Panc1 (cell line): ENCODE data around the gene NTM. TPM values are rescaled to one million over a fixed set of nuclear protein-coding genes. Genes with fewer than 3 reads are reported as not detected.

Experiments
- ATAC-seq: fragments of 200-7000 bp; cut with Tn5 transposase; 2 replicates; pipeline ENCODE4 v1.9.1; 2020; ENCODE audit warnings: mild to moderate bottlenecking, moderate library complexity
- BruUV-seq: library from RNA; stranded (reverse); fragments of 400-500 nt; replicated peaks from 2 replicates; lab custom pipeline; 2021; lab: Mats Ljungman, UMichigan
- CTCF ChIA-PET: fragments of 300-600 bp; sonication (Branson Sonifier 250); formaldehyde crosslinking; loops from one replicate; lab custom pipeline; 2022; ENCODE audit warnings: antibody characterized with exemption; lab: Charles Lee
- POLR2A ChIA-PET: fragments of 300-600 bp; sonication (Branson Sonifier 250); formaldehyde crosslinking; loops from one replicate; lab custom pipeline; 2022; ENCODE audit warnings: antibody characterized with exemption; lab: Charles Lee
- DNase-seq: peaks from one replicate; pipeline ENCODE4 v3.0.0-alpha.2; 2010; ENCODE audit warnings: low read depth, low spot score
- H3K27ac ChIP-seq: 2 replicates; pipeline ENCODE4 v1.5.1; 2011; ENCODE audit warnings: mild to moderate bottlenecking, low read length, inconsistent platforms
- H3K27me3 ChIP-seq: fragments of 200-500 bp; sonication (Bioruptor generic); 2 replicates; pipeline ENCODE4 v1.6.0; 2014; ENCODE audit warnings: low read length, inconsistent platforms; ENCODE audit not compliant: control insufficient read depth, insufficient read depth
- H3K36me3 ChIP-seq: fragments of 200-500 bp; sonication (Bioruptor generic); 2 replicates; pipeline ENCODE4 v1.5.1; 2014; ENCODE audit warnings: inconsistent platforms, mild to moderate bottlenecking, low read length, moderate library complexity; ENCODE audit not compliant: control insufficient read depth, insufficient read depth
- H3K4me1 ChIP-seq: 2 replicates; pipeline ENCODE4 v1.5.1; 2011; ENCODE audit warnings: inconsistent platforms, mild to moderate bottlenecking, low read length, moderate library complexity; ENCODE audit not compliant: control insufficient read depth, insufficient read depth
- H3K4me3 ChIP-seq, 2 experiments: 2 replicates each; pipeline ENCODE4 v1.5.1; 2011 to 2012; ENCODE audit warnings: low read depth in 2 of 2, low read length in 2 of 2, mild to moderate bottlenecking in 2 of 2, inconsistent platforms in 1 of 2, moderate library complexity in 1 of 2
- H3K9me3 ChIP-seq: fragments of 200-500 bp; sonication (Bioruptor generic); 2 replicates; pipeline ENCODE4 v1.5.1; 2014; ENCODE audit warnings: low read depth, mild to moderate bottlenecking, inconsistent platforms, low read length, moderate library complexity; ENCODE audit not compliant: control insufficient read depth, insufficient read depth
- POLR2AphosphoS5 ChIP-seq: IDR thresholded peaks from 2 replicates; pipeline ENCODE4 v1.6.1; 2012; ENCODE audit warnings: mild to moderate bottlenecking, low read depth, low read length, moderate library complexity
- SIN3A ChIP-seq: IDR thresholded peaks from 2 replicates; pipeline ENCODE4 v1.6.1; 2012; ENCODE audit warnings: low read depth, mild to moderate bottlenecking, low read length, moderate library complexity, borderline replicate concordance; ENCODE audit not compliant: insufficient read depth
- TCF7L2 ChIP-seq: IDR thresholded peaks from 2 replicates; pipeline ENCODE4 v1.6.1; 2011; ENCODE audit warnings: mild to moderate bottlenecking, low read depth, low read length, inconsistent platforms
- in situ Hi-C: cut with HindIII; loops from 2 replicates; pipeline ENCODE4 v1.10.0; 2016; ENCODE audit warnings: low sequenced_read_pairs, low pct_unique_long_range_greater_than_20kb
- intact Hi-C: fragments of 100-400 bp; cut with micrococcal nuclease; formaldehyde crosslinking; loops from one replicate; pipeline ENCODE4 v1.10.0; 2022; ENCODE audit not compliant: unreplicated experiment
- total RNA-seq: library from RNA; stranded (reverse); gene quantifications from one replicate; pipeline ENCODE4 v1.2.1, GENCODE V29; 2021; ENCODE audit not compliant: unreplicated experiment
- TF ChIP-seq, protein P1 (sequence below): fragments of 450-650 bp; IDR thresholded peaks from 2 replicates; pipeline ENCODE4 v1.5.1; 2017; ENCODE audit warnings: mild to moderate bottlenecking
- TF ChIP-seq, protein P2 (sequence below), 2 experiments: IDR thresholded peaks; 2 replicates each; pipeline ENCODE4 v1.6.1; 2011 to 2012; ENCODE audit warnings: low read depth in 2 of 2, control low read depth in 1 of 2, low read length in 1 of 2, mild to moderate bottlenecking in 1 of 2, moderate library complexity in 1 of 2; ENCODE audit not compliant: insufficient read depth in 1 of 2

The NTM gene
- total RNA-seq, 1 experiment from 2014 or later, result 0.10 TPM

- no peak for TF ChIP-seq SIN3A
- TF ChIP-seq, protein P1, sequence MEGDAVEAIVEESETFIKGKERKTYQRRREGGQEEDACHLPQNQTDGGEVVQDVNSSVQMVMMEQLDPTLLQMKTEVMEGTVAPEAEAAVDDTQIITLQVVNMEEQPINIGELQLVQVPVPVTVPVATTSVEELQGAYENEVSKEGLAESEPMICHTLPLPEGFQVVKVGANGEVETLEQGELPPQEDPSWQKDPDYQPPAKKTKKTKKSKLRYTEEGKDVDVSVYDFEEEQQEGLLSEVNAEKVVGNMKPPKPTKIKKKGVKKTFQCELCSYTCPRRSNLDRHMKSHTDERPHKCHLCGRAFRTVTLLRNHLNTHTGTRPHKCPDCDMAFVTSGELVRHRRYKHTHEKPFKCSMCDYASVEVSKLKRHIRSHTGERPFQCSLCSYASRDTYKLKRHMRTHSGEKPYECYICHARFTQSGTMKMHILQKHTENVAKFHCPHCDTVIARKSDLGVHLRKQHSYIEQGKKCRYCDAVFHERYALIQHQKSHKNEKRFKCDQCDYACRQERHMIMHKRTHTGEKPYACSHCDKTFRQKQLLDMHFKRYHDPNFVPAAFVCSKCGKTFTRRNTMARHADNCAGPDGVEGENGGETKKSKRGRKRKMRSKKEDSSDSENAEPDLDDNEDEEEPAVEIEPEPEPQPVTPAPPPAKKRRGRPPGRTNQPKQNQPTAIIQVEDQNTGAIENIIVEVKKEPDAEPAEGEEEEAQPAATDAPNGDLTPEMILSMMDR, result peak; percentile 81
- TF ChIP-seq TCF7L2, result no peak
- no peak for TF ChIP-seq POLR2AphosphoS5
- intact Hi-C loops (loop anchor here (1.0 to 10.0 kb wide), 2 partner anchors 266 to 343 kb away; no protein-coding TSS in a partner anchor), in situ Hi-C loops (no loop called here)
- Histone ChIP-seq H3K36me3 (no peaks in the 10 kb centered on the region), H3K4me1 (no peaks in the 10 kb centered on the region), H3K4me3 (no peak overlapping the region), H3K9me3 (no peaks in the 10 kb centered on the region), H3K27me3 (peaks cover 6% of the 10 kb centered on the region), H3K27ac (no peak overlapping the region)
- ChIA-PET POLR2A (no interaction called here), CTCF (no interaction called here)
- no TSS peak for BruUV-seq
- ATAC-seq (peak; percentile 78), DNase-seq (peak; percentile 20)
These were observed 37.7 kb downstream of the NTM start for GRCh38 chr11:131408025-131408640.

GRCh38 chr11:131409345-131409744, 38.9 kb downstream of the NTM start:
- intact Hi-C loops, result loop anchor here (10.0 kb wide), 1 partner anchor 345 kb away; no protein-coding TSS in a partner anchor
- ChIA-PET CTCF (no interaction called here), POLR2A (no interaction called here)
- Histone ChIP-seq H3K27me3 (peaks cover 5% of the 10 kb centered on the region), H3K27ac (no peak overlapping the region), H3K9me3 (no peaks in the 10 kb centered on the region), H3K36me3 (no peaks in the 10 kb centered on the region), H3K4me1 (no peaks in the 10 kb centered on the region), H3K4me3 (no peak overlapping the region)
- ATAC-seq, result no peak
- DNase-seq, result no peak
- in situ Hi-C loops, result no loop called here
- no TSS peak for BruUV-seq
- TF ChIP-seq SIN3A (no peak), TCF7L2 (no peak)
- TF ChIP-seq, protein P2, sequence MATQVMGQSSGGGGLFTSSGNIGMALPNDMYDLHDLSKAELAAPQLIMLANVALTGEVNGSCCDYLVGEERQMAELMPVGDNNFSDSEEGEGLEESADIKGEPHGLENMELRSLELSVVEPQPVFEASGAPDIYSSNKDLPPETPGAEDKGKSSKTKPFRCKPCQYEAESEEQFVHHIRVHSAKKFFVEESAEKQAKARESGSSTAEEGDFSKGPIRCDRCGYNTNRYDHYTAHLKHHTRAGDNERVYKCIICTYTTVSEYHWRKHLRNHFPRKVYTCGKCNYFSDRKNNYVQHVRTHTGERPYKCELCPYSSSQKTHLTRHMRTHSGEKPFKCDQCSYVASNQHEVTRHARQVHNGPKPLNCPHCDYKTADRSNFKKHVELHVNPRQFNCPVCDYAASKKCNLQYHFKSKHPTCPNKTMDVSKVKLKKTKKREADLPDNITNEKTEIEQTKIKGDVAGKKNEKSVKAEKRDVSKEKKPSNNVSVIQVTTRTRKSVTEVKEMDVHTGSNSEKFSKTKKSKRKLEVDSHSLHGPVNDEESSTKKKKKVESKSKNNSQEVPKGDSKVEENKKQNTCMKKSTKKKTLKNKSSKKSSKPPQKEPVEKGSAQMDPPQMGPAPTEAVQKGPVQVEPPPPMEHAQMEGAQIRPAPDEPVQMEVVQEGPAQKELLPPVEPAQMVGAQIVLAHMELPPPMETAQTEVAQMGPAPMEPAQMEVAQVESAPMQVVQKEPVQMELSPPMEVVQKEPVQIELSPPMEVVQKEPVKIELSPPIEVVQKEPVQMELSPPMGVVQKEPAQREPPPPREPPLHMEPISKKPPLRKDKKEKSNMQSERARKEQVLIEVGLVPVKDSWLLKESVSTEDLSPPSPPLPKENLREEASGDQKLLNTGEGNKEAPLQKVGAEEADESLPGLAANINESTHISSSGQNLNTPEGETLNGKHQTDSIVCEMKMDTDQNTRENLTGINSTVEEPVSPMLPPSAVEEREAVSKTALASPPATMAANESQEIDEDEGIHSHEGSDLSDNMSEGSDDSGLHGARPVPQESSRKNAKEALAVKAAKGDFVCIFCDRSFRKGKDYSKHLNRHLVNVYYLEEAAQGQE (IDR thresholded peaks at IDR 0.05; ENCODE audit: insufficient read depth in 1 of 2, low read depth in 2 of 2, low read length in 1 of 2), result no peak

DNA sequence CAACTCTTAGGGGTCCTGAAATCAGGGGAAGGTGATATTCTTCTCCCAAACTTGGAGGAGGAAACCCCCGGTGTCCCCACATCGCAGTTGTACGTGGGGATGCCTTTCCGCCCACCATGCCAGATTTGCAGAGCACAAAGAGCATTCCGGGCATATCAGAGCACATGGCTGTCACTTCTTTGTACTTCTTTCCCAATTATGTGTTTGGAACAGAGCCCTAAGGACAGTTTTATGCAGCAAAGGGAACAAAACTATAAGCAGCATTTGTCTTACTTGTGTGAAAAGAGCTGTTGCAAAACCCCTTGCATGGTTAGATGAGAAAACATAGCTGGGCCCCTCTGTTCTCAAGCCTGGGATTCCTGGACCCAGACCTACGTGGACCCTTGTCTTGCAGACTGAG, 41.2 kb downstream of the NTM start:
- CTCF ChIA-PET, result no interaction called here
- BruUV-seq, result no TSS peak
- no peaks in the 10 kb centered on the region for H3K36me3 ChIP-seq
- TF ChIP-seq TCF7L2 (no peak), POLR2AphosphoS5 (no peak)
- TF ChIP-seq, protein P1, result no peak
- H3K9me3 ChIP-seq, result no peaks in the 10 kb centered on the region
- ATAC-seq, result no peak
- no peaks in the 10 kb centered on the region for H3K4me1 ChIP-seq
- peaks cover 2% of the 10 kb centered on the region for H3K27me3 ChIP-seq
- in situ Hi-C loops, result no loop called here
- intact Hi-C loops, result no loop called here
- no peak overlapping the region for H3K4me3 ChIP-seq
- no peak for DNase-seq
- H3K27ac ChIP-seq, result no peak overlapping the region
- POLR2A ChIA-PET, result no interaction called here
